ENCODE results near the gene TCTN1.
A peak's percentile ranks its signal among the peaks of the same experiment; 100 is the strongest.

Gene TCTN1

GRCh38 chr12:110670161-110670701 lies 56.3 kb downstream of the TCTN1 start:
- DNase-seq: peak in 2 of 3 donors; percentile 48 to 57
- Histone ChIP-seq H3K27ac (ENCODE audit: insufficient read depth in 1 of 2, low read depth in 1 of 2, low read length in 2 of 2, poor library complexity in 1 of 2, severe bottlenecking in 2 of 2) (no peak overlapping the region), H3K9me3 (ENCODE audit: control extremely low read depth in 1 of 5, control insufficient read depth in 4 of 5, insufficient read depth in 2 of 5, low read depth in 1 of 5, low read length in 4 of 5) (peaks cover 0 to 5% (median 0%) of the 10 kb centered on the region in 5 experiments), H3K27me3 (replicated peaks in 2 of 5; ENCODE audit: control insufficient read depth in 4 of 5, insufficient read depth in 5 of 5, low read length in 4 of 5) (no peaks in the 10 kb centered on the region), H3K36me3 (ENCODE audit: control insufficient read depth in 4 of 4, insufficient read depth in 4 of 4, low read length in 3 of 4) (no peaks in the 10 kb centered on the region), H3K4me1 (ENCODE audit: control extremely low read depth in 1 of 4, control insufficient read depth in 4 of 4, insufficient read depth in 4 of 4, low read length in 3 of 4) (peaks cover 0 to 12% (median 5%) of the 10 kb centered on the region in 4 experiments), H3K4me3 (ENCODE audit: control insufficient read depth in 1 of 7, extremely low read depth in 1 of 7, insufficient read depth in 4 of 7, low read depth in 2 of 7, low read length in 6 of 7) (no peak overlapping the region)
- WGBS (ENCODE audit: insufficient coverage): 39% methylated on average over 3 of the region's 4 CpGs
- ChIA-PET CTCF (no interaction called here), POLR2A (no interaction called here)

GRCh38 chr12:110676171-110676570 lies 62.2 kb downstream of the TCTN1 start:
- ChIA-PET CTCF (interaction anchor here (1.2 to 1.9 kb wide), 3 partner anchors 10 to 69 kb away, joined by 3 to 5 read pairs (median 5); no protein-coding TSS in a partner anchor), POLR2A (no interaction called here)
- Histone ChIP-seq H3K36me3 (ENCODE audit: control insufficient read depth in 4 of 4, insufficient read depth in 4 of 4, low read length in 3 of 4) (no peaks in the 10 kb centered on the region), H3K27me3 (replicated peaks in 2 of 5; ENCODE audit: control insufficient read depth in 4 of 5, insufficient read depth in 5 of 5, low read length in 4 of 5) (no peaks in the 10 kb centered on the region), H3K9me3 (ENCODE audit: control extremely low read depth in 1 of 5, control insufficient read depth in 4 of 5, insufficient read depth in 2 of 5, low read depth in 1 of 5, low read length in 4 of 5) (peaks cover 0 to 3% (median 0%) of the 10 kb centered on the region in 5 experiments), H3K4me3 (ENCODE audit: control insufficient read depth in 1 of 7, extremely low read depth in 1 of 7, insufficient read depth in 4 of 7, low read depth in 2 of 7, low read length in 6 of 7) (no peak overlapping the region), H3K4me1 (ENCODE audit: control extremely low read depth in 1 of 4, control insufficient read depth in 4 of 4, insufficient read depth in 4 of 4, low read length in 3 of 4) (peaks cover 2 to 27% (median 24%) of the 10 kb centered on the region in 4 experiments), H3K27ac (ENCODE audit: insufficient read depth in 1 of 2, low read depth in 1 of 2, low read length in 2 of 2, poor library complexity in 1 of 2, severe bottlenecking in 2 of 2) (no peak overlapping the region)
- DNase-seq: no peak
- WGBS (ENCODE audit: insufficient coverage): 93% methylated on average over 4 of the region's 4 CpGs

- Histone ChIP-seq H3K36me3 (ENCODE audit: control insufficient read depth in 4 of 4, insufficient read depth in 4 of 4, low read length in 3 of 4) (no peaks in the 10 kb centered on the region), H3K4me3 (ENCODE audit: control insufficient read depth in 1 of 7, extremely low read depth in 1 of 7, insufficient read depth in 4 of 7, low read depth in 2 of 7, low read length in 6 of 7) (peak overlapping the region in 3 of 7 experiments; percentile 0 to 25 (median 20)), H3K9me3 (ENCODE audit: control extremely low read depth in 1 of 5, control insufficient read depth in 4 of 5, insufficient read depth in 2 of 5, low read depth in 1 of 5, low read length in 4 of 5) (peaks cover 0 to 3% (median 0%) of the 10 kb centered on the region in 5 experiments), H3K27me3 (replicated peaks in 2 of 5; ENCODE audit: control insufficient read depth in 4 of 5, insufficient read depth in 5 of 5, low read length in 4 of 5) (no peaks in the 10 kb centered on the region), H3K27ac (ENCODE audit: insufficient read depth in 1 of 2, low read depth in 1 of 2, low read length in 2 of 2, poor library complexity in 1 of 2, severe bottlenecking in 2 of 2) (no peak overlapping the region), H3K4me1 (ENCODE audit: control extremely low read depth in 1 of 4, control insufficient read depth in 4 of 4, insufficient read depth in 4 of 4, low read length in 3 of 4) (peaks cover 2 to 27% (median 24%) of the 10 kb centered on the region in 4 experiments)
- POLR2A ChIA-PET: no interaction called here
- WGBS (ENCODE audit: insufficient coverage): 25% methylated on average over 4 of the region's 5 CpGs
- peak in 2 of 3 donors; percentile 78 to 84 for DNase-seq
- CTCF ChIA-PET: interaction anchor here (1.1 to 1.2 kb wide), 2 partner anchors 9 to 16 kb away, joined by 4 to 5 read pairs; no protein-coding TSS in a partner anchor
Observed at GRCh38 chr12:110677206-110677911, 63.4 kb downstream of the TCTN1 start.

- H3K27ac ChIP-seq (ENCODE audit: insufficient read depth in 1 of 2, low read depth in 1 of 2, low read length in 2 of 2, poor library complexity in 1 of 2, severe bottlenecking in 2 of 2): no peak overlapping the region
- CTCF ChIA-PET: interaction anchor here (1.1 to 1.2 kb wide), 2 partner anchors 8 to 16 kb away, joined by 4 to 5 read pairs; no protein-coding TSS in a partner anchor
- DNase-seq: no peak
- WGBS (ENCODE audit: insufficient coverage): 83% methylated on average over 1 of the region's 4 CpGs
- POLR2A ChIA-PET: no interaction called here
- H3K4me1 ChIP-seq (ENCODE audit: control extremely low read depth in 1 of 4, control insufficient read depth in 4 of 4, insufficient read depth in 4 of 4, low read length in 3 of 4): peaks cover 2 to 27% (median 24%) of the 10 kb centered on the region in 4 experiments
- H3K27me3 ChIP-seq (replicated peaks in 2 of 5; ENCODE audit: control insufficient read depth in 4 of 5, insufficient read depth in 5 of 5, low read length in 4 of 5): no peaks in the 10 kb centered on the region
- H3K9me3 ChIP-seq (ENCODE audit: control extremely low read depth in 1 of 5, control insufficient read depth in 4 of 5, insufficient read depth in 2 of 5, low read depth in 1 of 5, low read length in 4 of 5): peaks cover 0 to 3% (median 0%) of the 10 kb centered on the region in 5 experiments
- H3K36me3 ChIP-seq (ENCODE audit: control insufficient read depth in 4 of 4, insufficient read depth in 4 of 4, low read length in 3 of 4): no peaks in the 10 kb centered on the region
- H3K4me3 ChIP-seq (ENCODE audit: control insufficient read depth in 1 of 7, extremely low read depth in 1 of 7, insufficient read depth in 4 of 7, low read depth in 2 of 7, low read length in 6 of 7): peak overlapping the region in 3 of 7 experiments; percentile 0 to 25 (median 20)
Observed at GRCh38 chr12:110677982-110678381, 64.1 kb downstream of the TCTN1 start.

GRCh38 chr12:110679201-110679600 lies 65.3 kb downstream of the TCTN1 start:
- Histone ChIP-seq H3K4me1 (ENCODE audit: control extremely low read depth in 1 of 4, control insufficient read depth in 4 of 4, insufficient read depth in 4 of 4, low read length in 3 of 4) (peaks cover 2 to 27% (median 24%) of the 10 kb centered on the region in 4 experiments), H3K4me3 (ENCODE audit: control insufficient read depth in 1 of 7, extremely low read depth in 1 of 7, insufficient read depth in 4 of 7, low read depth in 2 of 7, low read length in 6 of 7) (no peak overlapping the region), H3K27ac (ENCODE audit: insufficient read depth in 1 of 2, low read depth in 1 of 2, low read length in 2 of 2, poor library complexity in 1 of 2, severe bottlenecking in 2 of 2) (no peak overlapping the region), H3K9me3 (ENCODE audit: control extremely low read depth in 1 of 5, control insufficient read depth in 4 of 5, insufficient read depth in 2 of 5, low read depth in 1 of 5, low read length in 4 of 5) (peaks cover 0 to 3% (median 0%) of the 10 kb centered on the region in 5 experiments), H3K36me3 (ENCODE audit: control insufficient read depth in 4 of 4, insufficient read depth in 4 of 4, low read length in 3 of 4) (no peaks in the 10 kb centered on the region), H3K27me3 (replicated peaks in 2 of 5; ENCODE audit: control insufficient read depth in 4 of 5, insufficient read depth in 5 of 5, low read length in 4 of 5) (no peaks in the 10 kb centered on the region)
- 97% methylated on average over 7 of the region's 12 CpGs for WGBS (ENCODE audit: insufficient coverage)
- no peak for DNase-seq
- CTCF ChIA-PET: no interaction called here
- POLR2A ChIA-PET: interaction anchor here (0.6 kb wide), 1 partner anchor 62 kb away, joined by 3 read pairs; no protein-coding TSS in a partner anchor

GRCh38 chr12:110680032-110680431 lies 66.1 kb downstream of the TCTN1 start:
- DNase-seq: no peak
- Histone ChIP-seq H3K27me3 (replicated peaks in 2 of 5; ENCODE audit: control insufficient read depth in 4 of 5, insufficient read depth in 5 of 5, low read length in 4 of 5) (no peaks in the 10 kb centered on the region), H3K4me3 (ENCODE audit: control insufficient read depth in 1 of 7, extremely low read depth in 1 of 7, insufficient read depth in 4 of 7, low read depth in 2 of 7, low read length in 6 of 7) (no peak overlapping the region), H3K27ac (ENCODE audit: insufficient read depth in 1 of 2, low read depth in 1 of 2, low read length in 2 of 2, poor library complexity in 1 of 2, severe bottlenecking in 2 of 2) (no peak overlapping the region), H3K9me3 (ENCODE audit: control extremely low read depth in 1 of 5, control insufficient read depth in 4 of 5, insufficient read depth in 2 of 5, low read depth in 1 of 5, low read length in 4 of 5) (no peaks in the 10 kb centered on the region), H3K36me3 (ENCODE audit: control insufficient read depth in 4 of 4, insufficient read depth in 4 of 4, low read length in 3 of 4) (no peaks in the 10 kb centered on the region), H3K4me1 (ENCODE audit: control extremely low read depth in 1 of 4, control insufficient read depth in 4 of 4, insufficient read depth in 4 of 4, low read length in 3 of 4) (peaks cover 2 to 27% (median 24%) of the 10 kb centered on the region in 4 experiments)
- ChIA-PET POLR2A (no interaction called here), CTCF (interaction anchor here (0.6 kb wide), 1 partner anchor 214 kb away, joined by 3 read pairs; no protein-coding TSS in a partner anchor)
- 100% methylated on average over 1 of the region's 1 CpG for WGBS (ENCODE audit: insufficient coverage)

GRCh38 chr12:110683888-110684287 lies 70.0 kb downstream of the TCTN1 start:
- Histone ChIP-seq H3K4me1 (ENCODE audit: control extremely low read depth in 1 of 4, control insufficient read depth in 4 of 4, insufficient read depth in 4 of 4, low read length in 3 of 4) (peaks cover 0 to 18% (median 12%) of the 10 kb centered on the region in 4 experiments), H3K36me3 (ENCODE audit: control insufficient read depth in 4 of 4, insufficient read depth in 4 of 4, low read length in 3 of 4) (no peaks in the 10 kb centered on the region), H3K9me3 (ENCODE audit: control extremely low read depth in 1 of 5, control insufficient read depth in 4 of 5, insufficient read depth in 2 of 5, low read depth in 1 of 5, low read length in 4 of 5) (peaks cover 0 to 2% (median 0%) of the 10 kb centered on the region in 5 experiments), H3K27ac (ENCODE audit: insufficient read depth in 1 of 2, low read depth in 1 of 2, low read length in 2 of 2, poor library complexity in 1 of 2, severe bottlenecking in 2 of 2) (no peak overlapping the region), H3K4me3 (ENCODE audit: control insufficient read depth in 1 of 7, extremely low read depth in 1 of 7, insufficient read depth in 4 of 7, low read depth in 2 of 7, low read length in 6 of 7) (no peak overlapping the region), H3K27me3 (replicated peaks in 2 of 5; ENCODE audit: control insufficient read depth in 4 of 5, insufficient read depth in 5 of 5, low read length in 4 of 5) (peaks cover 0 to 11% (median 0%) of the 10 kb centered on the region in 5 experiments)
- CTCF ChIA-PET: interaction anchor here (1.8 kb wide), 1 partner anchor 14 kb away, joined by 4 read pairs; no protein-coding TSS in a partner anchor
- no CpG with 5 or more reads among the region's 2 CpGs for WGBS (ENCODE audit: insufficient coverage)
- DNase-seq: no peak
- POLR2A ChIA-PET: no interaction called here
